A549 (cell line): ENCODE results near the gene UBASH3B.

Source experiments
- CBX2 ChIP-seq: fragments of 200-600 bp; sonication (generic); IDR thresholded peaks from 2 replicates; pipeline ENCODE4 v1.6.1; 2016; ENCODE audit warnings: low read depth, mild to moderate bottlenecking, borderline replicate concordance
- CTCF ChIP-seq: fragments of >200 bp; sonication (Bioruptor Twin); formaldehyde crosslinking; IDR thresholded peaks from 3 replicates; pipeline ENCODE4 v1.5.1; 2016
- EHMT2 ChIP-seq: fragments of 200-600 bp; sonication (generic); IDR thresholded peaks from 2 replicates; pipeline ENCODE4 v1.6.1; 2016; ENCODE audit warnings: antibody characterized with exemption, low read depth, mild to moderate bottlenecking, moderate library complexity
- KDM1A ChIP-seq: fragments of 200-600 bp; sonication (generic); IDR thresholded peaks from 2 replicates; pipeline ENCODE4 v1.6.1; 2016; ENCODE audit warnings: low read depth, mild to moderate bottlenecking
- MAZ ChIP-seq: fragments of 150-350 bp; IDR thresholded peaks from 2 replicates; pipeline ENCODE4 v1.6.1; 2014; ENCODE audit warnings: antibody characterized with exemption, low read depth, low read length, borderline replicate concordance
- PHF8 ChIP-seq: fragments of 200-600 bp; sonication (generic); IDR thresholded peaks from 2 replicates; pipeline ENCODE4 v1.6.1; 2016; ENCODE audit warnings: low read depth, mild to moderate bottlenecking, antibody characterized with exemption, moderate library complexity, borderline replicate concordance
- POLR2A ChIP-seq: IDR thresholded peaks from 2 replicates; pipeline ENCODE4 v1.6.1; 2012; ENCODE audit warnings: mild to moderate bottlenecking, low read length
- POLR2AphosphoS2 ChIP-seq: conservative IDR thresholded peaks from 2 replicates; pipeline ENCODE4 v1.6.1; 2012; ENCODE audit warnings: low read length, improper control_type of control experiment, inconsistent platforms
- RAD21 ChIP-seq, 2 experiments: fragments of >200 bp in 1 of 2; sonication (Bioruptor Twin) in 1 of 2; formaldehyde crosslinking in 1 of 2; IDR thresholded peaks in 1 of 2; conservative IDR thresholded peaks in 1 of 2; 2 replicates in 1 of 2; 3 replicates in 1 of 2; pipeline ENCODE4 v1.6.1; 2012 to 2018; ENCODE audit warnings: inconsistent platforms in 1 of 2
- RARB ChIP-seq: fragments of 250-450 bp; sonication (Bioruptor Pico); IDR thresholded peaks from 2 replicates; pipeline ENCODE4 v1.8.0; 2021; ENCODE audit warnings: mild to moderate bottlenecking, moderate library complexity
- REST ChIP-seq: fragments of 200-600 bp; sonication (generic); IDR thresholded peaks from 2 replicates; pipeline ENCODE4 v1.6.1; 2016; ENCODE audit warnings: antibody characterized with exemption, mild to moderate bottlenecking, moderate library complexity
- ZNF302 ChIP-seq: fragments of 250-450 bp; sonication (Bioruptor Pico); IDR thresholded peaks from 2 replicates; pipeline ENCODE4 v1.9.0; 2021; ENCODE audit warnings: inconsistent platforms, mild to moderate bottlenecking, moderate library complexity
- TF ChIP-seq, protein P1 (sequence below): fragments of 250-450 bp; sonication (Bioruptor Pico); IDR thresholded peaks from 2 replicates; pipeline ENCODE4 v1.5.0; 2021; ENCODE audit warnings: mild to moderate bottlenecking, moderate library complexity, borderline replicate concordance

DNA sequence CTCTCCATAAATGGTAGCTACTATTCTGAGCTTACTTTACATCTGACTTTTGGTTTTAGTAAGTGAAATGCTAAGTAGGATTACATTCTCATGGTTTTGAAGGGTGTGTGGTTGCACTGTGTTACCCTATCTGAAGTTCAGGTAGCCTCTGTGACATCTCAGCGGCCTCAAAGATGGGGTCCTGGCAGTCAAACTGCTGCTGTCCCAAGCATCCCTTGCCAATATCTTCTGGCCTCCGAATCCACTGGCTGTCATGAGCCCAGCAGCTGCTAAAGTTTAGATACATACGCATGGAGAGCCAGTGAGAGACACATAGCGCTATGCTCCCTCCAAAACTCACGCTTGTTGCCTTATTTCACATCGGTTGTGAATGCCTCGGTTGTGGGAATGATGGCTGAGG is 34.9 kb downstream of the UBASH3B start:
- TF ChIP-seq MAZ (no peak), CTCF (no peak), EHMT2 (no peak), POLR2AphosphoS2 (no peak), ZNF302 (CRISPR knock-in tag) (no peak), REST (no peak), CBX2 (no peak), KDM1A (no peak), PHF8 (no peak), RARB (CRISPR knock-in tag) (no peak), POLR2A (no peak), RAD21 (conservative IDR thresholded peaks at IDR 0.05 in 1 of 2, IDR thresholded peaks at IDR 0.05 in 1 of 2) (no peak)
- TF ChIP-seq, protein P1, sequence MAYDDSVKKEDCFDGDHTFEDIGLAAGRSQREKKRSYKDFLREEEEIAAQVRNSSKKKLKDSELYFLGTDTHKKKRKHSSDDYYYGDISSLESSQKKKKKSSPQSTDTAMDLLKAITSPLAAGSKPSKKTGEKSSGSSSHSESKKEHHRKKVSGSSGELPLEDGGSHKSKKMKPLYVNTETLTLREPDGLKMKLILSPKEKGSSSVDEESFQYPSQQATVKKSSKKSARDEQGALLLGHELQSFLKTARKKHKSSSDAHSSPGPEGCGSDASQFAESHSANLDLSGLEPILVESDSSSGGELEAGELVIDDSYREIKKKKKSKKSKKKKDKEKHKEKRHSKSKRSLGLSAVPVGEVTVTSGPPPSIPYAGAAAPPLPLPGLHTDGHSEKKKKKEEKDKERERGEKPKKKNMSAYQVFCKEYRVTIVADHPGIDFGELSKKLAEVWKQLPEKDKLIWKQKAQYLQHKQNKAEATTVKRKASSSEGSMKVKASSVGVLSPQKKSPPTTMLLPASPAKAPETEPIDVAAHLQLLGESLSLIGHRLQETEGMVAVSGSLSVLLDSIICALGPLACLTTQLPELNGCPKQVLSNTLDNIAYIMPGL: no peak
